Bronchial epithelial cell (primary cell): ENCODE measurements around the gene FRG1. TPM values are rescaled to one million over a fixed set of nuclear protein-coding genes. Genes with fewer than 3 reads are reported as not detected.
"Not testable (repeated sequence)": the region's sequence is repeated elsewhere in the genome, so short reads cannot be mapped to it uniquely, and the experiment has no call there.

ENCODE experiments used
- DNase-seq: peaks from one replicate; pipeline ENCODE4 v3.0.0-alpha.2; 2010; ENCODE audit warnings: low read depth
- FAIRE-seq: peaks from 2 replicates; lab custom pipeline; 2011; peaks lifted over from hg19 to GRCh38; lab: Jason Lieb, UNC
- H3K27me3 ChIP-seq: 2 replicates; pipeline ENCODE4 v1.5.1; 2011; ENCODE audit warnings: low read length; ENCODE audit not compliant: control insufficient read depth, insufficient read depth
- H3K36me3 ChIP-seq: 2 replicates; pipeline ENCODE4 v1.5.1; 2011; ENCODE audit warnings: low read length; ENCODE audit not compliant: control insufficient read depth, insufficient read depth
- H3K4me3 ChIP-seq: 2 replicates; pipeline ENCODE4 v1.5.1; 2011; ENCODE audit warnings: mild to moderate bottlenecking, low read depth, low read length, control low read depth
- CTCF ChIP-seq: IDR thresholded peaks from 2 replicates; pipeline ENCODE4 v1.5.1; 2011; ENCODE audit warnings: mild to moderate bottlenecking, moderate library complexity, low read length, control low read depth, inconsistent platforms; ENCODE audit not compliant: insufficient read depth, severe bottlenecking
- total RNA-seq: library from RNA; depleted of rRNA; stranded (reverse); fragments of >200 nt; gene quantifications from 2 replicates; pipeline ENCODE4 v1.2.1, GENCODE V29; 2014

Gene FRG1
- total RNA-seq, 1 donor from 2014 or later: 26.3 TPM

GRCh38 chr4:189988877-189989431 is 48.3 kb downstream of the FRG1 start:
- no peak overlapping the region for H3K4me3 ChIP-seq
- no peak for TF ChIP-seq CTCF
- FAIRE-seq (no peak), DNase-seq (no peak)
- no peaks in the 10 kb centered on the region for H3K36me3 ChIP-seq
- H3K27me3 ChIP-seq: no peaks in the 10 kb centered on the region

- DNase-seq, H3K27me3 ChIP-seq, H3K36me3 ChIP-seq, FAIRE-seq, H3K4me3 ChIP-seq: not testable (repeated sequence)
Observed at GRCh38 chr4:189989941-189990340, 49.3 kb downstream of the FRG1 start.

Other genes with a start within 250 kb of the FRG1 start
- not detected in 2 replicates for gene FRG2, start 86.4 kb downstream of the FRG1 start, total RNA-seq
- gene DBET, start 123.6 kb downstream of the FRG1 start, total RNA-seq: not detected in 2 replicates
- not detected in 2 replicates for gene DUX4, start 232.9 kb downstream of the FRG1 start, total RNA-seq